Stimulated activated effector memory CD8-positive, alpha-beta T cell treated with anti-CD3 and anti-CD28 coated beads, Interleukin-12 subunit alpha, Interleukin-12 subunit beta, amount 100 ng/mL, for 72 hours (primary cell): ENCODE data around the gene RLF.
"Not testable (repeated sequence)": the region's sequence is repeated elsewhere in the genome, so short reads cannot be mapped to it uniquely, and the experiment has no call there.

Experiments
- ATAC-seq: fragments of 150-1000 bp; cut with Tn5 transposase; 2 replicates; pipeline ENCODE4 v1.10.0; 2021
- DNase-seq, 2 donors: peaks; one replicate each; pipeline ENCODE4 v3.0.0; 2021 to 2022; ENCODE audit warnings: low spot score in 2 of 2
- H3K27ac Mint-ChIP-seq: one replicate; pipeline ENCODE4 v1.8.0; 2022; ENCODE audit warnings: mild to moderate bottlenecking, mixed read lengths
- H3K36me3 Mint-ChIP-seq: one replicate; pipeline ENCODE4 v1.8.0; 2022; ENCODE audit warnings: mild to moderate bottlenecking, mixed read lengths
- H3K4me1 Mint-ChIP-seq: one replicate; pipeline ENCODE4 v1.8.0; 2022; ENCODE audit warnings: mixed read lengths
- H3K4me3 Mint-ChIP-seq: one replicate; pipeline ENCODE4 v1.8.0; 2022; ENCODE audit warnings: mild to moderate bottlenecking, mixed read lengths
- H3K9me3 Mint-ChIP-seq: one replicate; pipeline ENCODE4 v1.8.0; 2022; ENCODE audit warnings: mixed read lengths

Gene RLF

DNA sequence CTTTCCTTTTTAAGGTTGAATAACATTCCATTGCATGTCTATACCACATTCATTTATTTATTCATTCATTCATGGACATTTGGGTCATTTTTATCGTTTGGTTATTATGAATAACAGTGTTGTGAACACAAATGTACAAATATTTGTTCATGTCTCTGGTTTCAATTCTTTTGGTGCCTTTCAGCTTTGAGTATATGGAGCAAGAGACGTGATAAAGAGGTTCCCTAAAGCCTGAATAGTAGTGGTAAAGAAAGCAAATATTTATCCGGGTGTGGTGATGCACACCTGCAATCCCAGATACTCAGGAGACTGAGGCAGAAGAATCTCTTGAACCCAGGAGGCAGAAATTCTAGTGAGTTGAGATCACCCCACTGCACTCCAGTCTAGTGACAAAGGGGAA, 5.3 kb upstream of the RLF start:
- Mint-ChIP-seq H3K36me3 (no peaks in the 10 kb centered on the region), H3K4me3 (no peak overlapping the region), H3K9me3 (no peaks in the 10 kb centered on the region), H3K4me1 (peaks cover 14% of the 10 kb centered on the region), H3K27ac (no peak overlapping the region)
- ATAC-seq = no peak
- DNase-seq = no peak

DNA sequence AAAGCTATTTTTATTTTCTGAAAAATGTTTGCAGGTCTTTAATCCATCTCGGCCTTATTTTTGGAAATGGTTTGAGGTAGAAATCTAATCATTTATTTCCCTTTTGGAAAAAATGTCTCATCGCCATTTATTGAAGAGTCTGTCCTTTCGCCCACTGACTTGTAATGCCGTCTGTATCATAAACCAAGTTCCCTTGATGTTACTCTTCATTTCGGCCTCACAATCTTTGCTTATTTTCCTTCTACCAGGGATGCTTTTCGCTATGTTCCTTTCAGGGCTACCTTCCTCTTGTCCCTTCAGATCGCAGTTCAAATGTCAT, 422 bp upstream of the RLF start:
- H3K36me3 Mint-ChIP-seq = peaks cover 17% of the 10 kb centered on the region
- H3K4me3 Mint-ChIP-seq = no peak overlapping the region
- peaks cover 6% of the 10 kb centered on the region for H3K4me1 Mint-ChIP-seq
- no peaks in the 10 kb centered on the region for H3K9me3 Mint-ChIP-seq
- no peak for DNase-seq
- no peak for ATAC-seq
- H3K27ac Mint-ChIP-seq = no peak overlapping the region

DNA sequence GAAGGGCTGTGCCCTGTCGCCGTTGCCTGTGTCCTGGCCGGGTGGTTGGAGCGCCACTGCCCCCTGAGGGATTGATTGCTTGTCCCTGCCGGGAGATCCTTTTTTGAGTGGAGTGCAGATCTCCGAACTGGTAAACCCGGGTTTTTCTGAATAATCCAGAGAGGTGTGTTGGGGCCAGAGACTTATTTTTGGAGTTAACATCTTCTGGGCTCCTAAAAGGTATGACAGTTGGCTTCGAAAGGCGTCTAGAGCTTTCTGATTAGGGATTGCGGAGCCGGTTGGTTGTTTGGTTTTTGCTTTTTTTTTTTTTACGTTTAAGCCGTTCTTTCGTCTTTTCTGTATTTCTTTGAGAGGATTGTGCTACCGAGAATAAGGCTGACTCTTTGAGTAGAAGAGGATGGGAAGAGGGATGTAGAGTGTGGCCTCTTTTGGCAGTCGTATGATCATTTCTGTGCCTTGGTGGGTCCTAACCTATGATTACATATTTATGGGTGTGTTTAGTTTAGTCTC, 756 bp downstream of the RLF start:
- DNase-seq (no peak), ATAC-seq (peak; percentile 38)
- Mint-ChIP-seq H3K27ac (no peak overlapping the region), H3K36me3 (peaks cover 21% of the 10 kb centered on the region), H3K4me3 (no peak overlapping the region), H3K9me3 (no peaks in the 10 kb centered on the region), H3K4me1 (peaks cover 6% of the 10 kb centered on the region)

DNA sequence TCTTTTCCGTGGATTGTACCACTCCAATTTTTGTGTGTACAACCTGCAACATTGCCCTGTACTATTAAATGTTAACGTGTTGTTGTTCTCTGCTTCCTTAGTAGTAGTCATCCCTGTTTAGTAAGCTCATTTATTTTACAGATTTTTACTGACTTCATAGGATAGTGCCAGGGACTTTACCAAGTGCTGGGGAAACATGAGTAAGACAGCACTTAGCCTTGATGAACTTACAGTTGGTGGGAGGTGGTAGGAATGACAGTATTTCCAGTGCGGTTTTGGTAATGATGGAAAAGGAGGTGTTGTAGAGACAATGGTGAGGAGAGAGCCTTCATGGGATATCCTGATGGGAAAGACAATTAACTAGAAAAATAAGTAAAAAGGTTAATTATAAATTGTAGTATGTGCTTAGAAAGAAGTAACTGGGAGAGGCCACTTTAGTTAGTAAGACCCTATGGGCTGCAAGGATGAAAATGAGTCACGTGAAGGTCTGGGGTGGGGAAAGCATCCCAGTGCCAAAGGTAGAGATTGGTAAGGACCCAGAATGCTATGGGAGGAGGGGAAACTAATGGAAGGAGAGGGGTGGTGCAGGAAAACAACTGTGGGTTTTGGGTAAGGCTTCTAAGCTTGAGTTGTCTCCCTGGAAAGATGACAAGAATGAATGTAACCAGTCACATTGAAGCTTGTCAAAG, 1.7 kb downstream of the RLF start:
- peak; percentile 57 for ATAC-seq
- Mint-ChIP-seq H3K9me3 (no peaks in the 10 kb centered on the region), H3K27ac (no peak overlapping the region), H3K36me3 (peaks cover 21% of the 10 kb centered on the region), H3K4me3 (no peak overlapping the region), H3K4me1 (peaks cover 14% of the 10 kb centered on the region)
- no peak for DNase-seq

DNA sequence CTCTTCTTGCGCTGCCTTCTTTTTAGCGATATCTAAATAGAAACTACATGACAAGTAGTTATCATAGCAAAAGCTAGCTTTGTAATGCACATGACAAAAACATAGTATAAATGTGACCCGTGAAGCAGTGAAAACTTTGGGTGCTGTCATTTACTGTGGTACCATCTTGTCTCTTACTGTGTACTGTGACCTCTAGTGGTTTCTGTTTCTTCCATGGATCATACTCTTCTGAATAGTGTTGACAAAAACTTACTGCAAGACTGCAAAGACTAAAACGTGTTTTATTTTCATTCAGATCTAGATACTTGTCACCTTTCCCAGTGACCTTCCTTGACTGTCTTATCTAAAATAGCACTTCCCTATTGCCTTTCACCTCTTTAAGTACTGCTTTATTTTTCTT, 6.1 kb downstream of the RLF start:
- Mint-ChIP-seq H3K4me1 (peaks cover 11% of the 10 kb centered on the region), H3K4me3 (no peak overlapping the region), H3K27ac (no peak overlapping the region), H3K36me3 (peaks cover 33% of the 10 kb centered on the region), H3K9me3 (no peaks in the 10 kb centered on the region)
- ATAC-seq (no peak), DNase-seq (no peak)

DNA sequence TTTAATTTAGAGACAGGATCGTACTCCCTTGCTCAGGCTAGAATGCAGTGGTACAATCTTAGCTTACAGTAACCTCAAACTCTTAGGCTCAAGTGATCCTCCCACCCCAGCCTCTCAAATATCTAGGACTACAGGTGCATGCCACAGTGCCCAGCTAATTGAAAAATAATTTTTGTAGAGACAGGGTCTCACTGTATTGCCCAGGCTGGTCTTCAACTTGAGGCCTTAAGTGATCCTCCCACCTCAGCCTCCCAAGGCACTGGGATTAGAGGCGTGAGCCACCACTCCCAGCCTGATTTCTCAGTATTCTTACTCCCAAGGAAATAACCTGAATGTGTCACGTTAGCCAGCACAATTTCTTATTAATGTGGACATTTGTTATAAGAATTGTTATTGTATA, 9.8 kb downstream of the RLF start:
- Mint-ChIP-seq H3K4me3 (no peak overlapping the region), H3K9me3 (no peaks in the 10 kb centered on the region), H3K27ac (no peak overlapping the region), H3K4me1 (peaks cover 25% of the 10 kb centered on the region), H3K36me3 (peaks cover 13% of the 10 kb centered on the region)
- ATAC-seq (no peak), DNase-seq (no peak)

DNA sequence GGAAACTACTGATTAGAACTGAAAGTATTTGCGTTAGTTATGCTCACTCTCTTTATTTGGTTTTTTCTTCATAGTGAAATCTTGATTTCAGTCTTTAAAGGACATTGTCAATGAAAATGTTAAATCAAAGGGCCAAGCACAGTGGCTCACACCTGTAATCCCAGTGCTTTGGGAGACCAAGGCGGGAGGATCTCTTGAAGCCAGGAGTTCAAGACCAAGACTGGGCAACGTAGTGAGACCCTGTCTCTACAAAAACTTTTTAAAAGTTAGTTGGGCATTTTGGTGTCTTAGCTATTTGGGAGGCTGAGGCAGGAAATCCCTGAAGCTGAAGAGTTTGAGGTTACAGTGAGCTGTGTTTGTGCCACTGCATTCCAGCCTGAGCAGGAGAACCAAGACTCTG, 13.6 kb downstream of the RLF start:
- H3K36me3 Mint-ChIP-seq = peaks cover 6% of the 10 kb centered on the region
- H3K27ac Mint-ChIP-seq = no peak overlapping the region
- DNase-seq = no peak
- no peak overlapping the region for H3K4me3 Mint-ChIP-seq
- no peaks in the 10 kb centered on the region for H3K9me3 Mint-ChIP-seq
- H3K4me1 Mint-ChIP-seq = peaks cover 34% of the 10 kb centered on the region
- ATAC-seq = no peak

DNA sequence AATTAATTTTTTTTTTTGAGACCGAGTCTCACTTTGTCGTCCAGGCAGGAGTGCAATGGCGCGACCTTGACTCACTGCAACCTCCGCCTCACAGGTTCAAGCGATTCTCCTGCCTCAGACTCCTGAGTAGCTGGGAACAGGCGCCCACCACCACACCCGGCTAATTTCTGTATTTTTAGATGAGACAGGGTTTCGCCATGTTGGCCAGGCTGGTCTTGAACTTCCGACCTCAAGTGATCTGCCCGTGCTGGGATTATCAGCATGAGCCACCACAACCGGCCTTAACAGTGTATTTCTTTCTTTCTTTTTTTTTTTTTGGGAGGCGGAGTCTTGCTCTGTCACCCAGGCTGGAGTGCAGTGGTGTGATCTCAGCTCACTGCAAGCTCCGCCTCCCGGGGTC, 15.8 kb downstream of the RLF start:
- not testable (repeated sequence) for H3K27ac Mint-ChIP-seq, H3K9me3 Mint-ChIP-seq, DNase-seq, H3K4me3 Mint-ChIP-seq, H3K36me3 Mint-ChIP-seq, ATAC-seq
- H3K4me1 Mint-ChIP-seq = peaks cover 46% of the 10 kb centered on the region

DNA sequence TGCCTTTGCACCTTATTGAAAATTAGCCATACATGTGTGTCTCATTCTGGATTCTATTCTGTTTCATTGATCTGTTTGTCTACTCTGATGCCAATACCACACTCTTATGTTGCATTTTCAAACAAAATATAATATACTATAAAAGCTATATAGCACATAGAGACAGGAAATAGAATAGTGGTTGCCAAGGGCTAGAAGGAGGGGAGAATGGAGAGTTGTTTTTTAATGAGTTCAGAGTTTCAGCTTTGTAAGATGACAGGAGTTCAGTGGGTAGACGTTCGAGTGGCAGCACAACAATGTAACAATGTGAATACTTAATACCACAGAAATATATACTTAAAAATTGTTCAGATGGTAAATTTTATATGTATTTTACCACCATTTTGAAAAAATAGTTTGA, 17.0 kb downstream of the RLF start:
- H3K36me3 Mint-ChIP-seq = peaks cover 5% of the 10 kb centered on the region
- no peak overlapping the region for H3K27ac Mint-ChIP-seq
- H3K9me3 Mint-ChIP-seq = no peaks in the 10 kb centered on the region
- H3K4me1 Mint-ChIP-seq = peaks cover 49% of the 10 kb centered on the region
- ATAC-seq (no peak), DNase-seq (no peak)
- no peak overlapping the region for H3K4me3 Mint-ChIP-seq

DNA sequence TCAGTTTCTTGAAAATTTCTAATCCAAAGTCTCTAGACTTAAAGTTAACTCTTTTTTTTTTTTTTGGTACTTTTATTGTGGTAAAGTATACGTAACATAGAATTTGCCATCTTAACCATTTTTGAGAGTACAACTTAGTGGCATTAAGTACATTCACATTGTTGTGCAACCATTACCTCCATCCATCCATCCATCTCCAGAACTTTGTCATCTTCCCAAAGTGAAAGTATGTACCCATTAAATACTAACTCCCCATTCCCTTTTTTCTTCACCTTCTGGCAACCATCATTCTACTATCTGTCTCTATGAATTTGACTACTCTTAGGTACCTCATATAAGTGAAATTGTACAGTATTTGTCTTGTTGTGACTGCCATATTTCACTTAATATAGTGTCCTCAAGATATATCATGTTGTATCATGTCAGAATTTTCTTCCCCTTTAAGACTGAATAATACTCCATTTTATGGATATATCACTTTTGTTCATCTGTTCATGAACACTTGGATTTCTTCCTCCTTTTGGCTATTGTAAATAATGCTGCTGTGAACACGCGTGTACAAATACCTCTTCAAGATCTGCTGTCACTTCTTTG, 18.4 kb downstream of the RLF start:
- ATAC-seq = no peak
- Mint-ChIP-seq H3K27ac (no peak overlapping the region), H3K36me3 (peaks cover 5% of the 10 kb centered on the region), H3K4me1 (peaks cover 58% of the 10 kb centered on the region), H3K4me3 (no peak overlapping the region), H3K9me3 (no peaks in the 10 kb centered on the region)
- DNase-seq = no peak

DNA sequence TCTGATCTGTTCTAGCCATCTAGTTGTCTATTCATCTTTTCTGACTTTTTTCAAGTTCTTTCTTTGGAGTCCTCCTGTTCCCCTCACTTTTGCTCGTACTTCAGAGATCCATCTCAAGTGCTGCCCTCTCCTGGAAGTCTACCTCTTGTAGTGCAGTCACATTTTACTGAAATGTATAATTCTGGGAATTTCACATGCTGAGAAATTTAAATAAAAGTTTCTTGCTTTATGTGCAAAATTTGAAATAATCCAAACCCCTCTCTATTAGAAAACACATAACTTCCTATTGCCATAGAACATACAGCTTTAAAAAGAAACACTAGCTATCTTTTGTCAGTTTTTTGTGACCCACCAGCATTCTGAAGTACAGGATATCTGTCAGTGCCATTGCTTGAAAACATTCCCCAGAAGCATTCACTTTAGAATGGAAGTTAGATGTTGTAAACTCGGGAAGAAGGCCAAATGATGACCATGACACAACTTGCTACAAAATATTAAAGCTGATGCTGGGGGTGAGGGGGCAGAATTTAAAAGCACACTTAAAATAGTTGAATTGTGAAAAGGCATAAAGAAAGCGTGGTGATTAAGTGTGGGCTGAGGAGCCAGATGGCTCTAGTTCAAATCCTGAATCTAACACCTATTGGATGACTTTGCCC, 22.0 kb downstream of the RLF start:
- H3K9me3 Mint-ChIP-seq = no peaks in the 10 kb centered on the region
- no peak overlapping the region for H3K27ac Mint-ChIP-seq
- peaks cover 16% of the 10 kb centered on the region for H3K36me3 Mint-ChIP-seq
- peaks cover 70% of the 10 kb centered on the region for H3K4me1 Mint-ChIP-seq
- H3K4me3 Mint-ChIP-seq = no peak overlapping the region
- no peak for DNase-seq
- ATAC-seq = no peak

DNA sequence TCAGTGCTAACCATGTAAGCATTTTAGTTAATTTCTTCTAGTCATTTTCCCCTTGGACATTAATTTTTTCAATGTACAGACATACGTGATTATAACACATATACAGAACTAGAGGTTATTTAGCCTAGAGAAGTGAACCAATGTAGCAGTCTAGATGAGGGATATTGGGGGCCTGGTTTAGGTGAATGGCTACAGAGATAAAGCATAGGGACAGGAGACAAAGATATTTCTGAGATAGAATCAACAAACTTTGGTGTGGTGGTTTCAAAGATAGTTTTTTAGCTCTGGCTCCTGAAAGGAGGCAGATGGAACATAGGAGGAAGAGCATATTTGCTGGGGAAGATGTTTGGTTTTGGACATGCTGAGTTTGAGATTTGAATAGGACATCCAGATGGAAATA, 23.0 kb downstream of the RLF start:
- DNase-seq (no peak), ATAC-seq (no peak)
- H3K27ac Mint-ChIP-seq = no peak overlapping the region
- H3K4me1 Mint-ChIP-seq = peaks cover 62% of the 10 kb centered on the region
- no peaks in the 10 kb centered on the region for H3K9me3 Mint-ChIP-seq
- no peak overlapping the region for H3K4me3 Mint-ChIP-seq
- H3K36me3 Mint-ChIP-seq = peaks cover 24% of the 10 kb centered on the region

DNA sequence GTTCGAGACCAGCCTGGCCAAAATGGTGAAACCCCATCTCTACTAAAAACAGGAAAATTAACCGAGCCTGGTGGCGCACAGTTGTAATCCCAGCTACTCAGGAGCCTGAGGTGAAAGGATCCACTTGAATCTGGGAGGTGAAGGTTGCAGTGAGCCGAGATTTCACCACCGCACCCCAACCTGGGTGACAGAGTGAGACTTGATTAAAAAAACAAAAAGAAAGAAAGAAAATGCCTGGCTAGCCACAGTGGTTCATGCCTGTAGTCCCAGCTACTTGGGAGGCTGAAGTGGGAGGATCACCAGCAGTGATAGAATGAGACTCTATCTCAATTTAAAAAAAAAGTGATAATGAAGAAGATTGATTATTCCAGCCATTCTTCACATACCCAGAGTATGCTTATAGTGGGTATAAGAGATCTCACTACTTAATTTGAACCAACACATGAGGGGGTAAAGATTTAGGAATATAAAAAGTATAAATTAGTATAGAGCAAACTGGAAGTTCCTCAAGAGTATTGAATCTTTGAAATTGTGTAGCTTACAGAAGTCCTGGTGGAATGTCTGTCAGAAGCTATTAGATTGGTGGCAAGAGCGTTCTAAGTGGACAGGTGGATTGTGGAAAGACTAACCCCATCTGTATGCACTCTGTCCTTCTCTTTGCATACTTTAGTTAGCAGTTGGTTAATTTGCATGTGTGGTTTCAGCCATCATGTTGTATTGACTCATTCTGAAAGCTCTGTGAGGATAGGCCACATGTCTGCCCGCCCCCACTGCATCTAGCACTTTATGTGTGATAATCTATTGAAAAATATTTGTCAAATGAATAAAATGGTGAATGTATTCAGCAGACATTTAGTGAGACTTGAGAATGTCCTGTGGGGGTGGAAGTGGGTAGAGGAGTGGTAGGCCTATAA, 25.0 kb downstream of the RLF start:
- peak; percentile 100 for ATAC-seq
- Mint-ChIP-seq H3K27ac (peak overlapping the region; percentile 30), H3K4me3 (peak overlapping the region; percentile 56), H3K36me3 (peaks cover 39% of the 10 kb centered on the region), H3K9me3 (no peaks in the 10 kb centered on the region), H3K4me1 (peaks cover 44% of the 10 kb centered on the region)
- peak; percentile 5 to 75 for DNase-seq

DNA sequence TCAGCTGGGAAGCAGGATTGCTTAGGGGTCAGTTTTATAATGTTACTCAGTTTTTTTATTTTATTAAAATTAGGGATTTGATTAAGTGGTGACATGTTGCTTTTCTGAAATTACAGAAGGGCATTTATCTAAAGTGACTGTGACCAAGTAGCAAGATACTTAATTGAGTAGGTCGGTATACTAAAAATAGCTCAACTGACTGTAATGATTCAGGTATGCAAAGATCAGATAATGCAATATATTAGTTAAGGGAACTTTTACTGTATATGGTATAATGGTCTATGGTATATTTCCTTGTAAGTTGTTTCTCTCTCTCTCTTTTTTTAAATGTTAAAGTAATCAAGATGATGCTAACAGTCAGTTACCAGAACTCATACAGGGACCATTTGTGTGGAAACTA, 26.2 kb downstream of the RLF start:
- DNase-seq = no peak
- no peak overlapping the region for H3K4me3 Mint-ChIP-seq

DNA sequence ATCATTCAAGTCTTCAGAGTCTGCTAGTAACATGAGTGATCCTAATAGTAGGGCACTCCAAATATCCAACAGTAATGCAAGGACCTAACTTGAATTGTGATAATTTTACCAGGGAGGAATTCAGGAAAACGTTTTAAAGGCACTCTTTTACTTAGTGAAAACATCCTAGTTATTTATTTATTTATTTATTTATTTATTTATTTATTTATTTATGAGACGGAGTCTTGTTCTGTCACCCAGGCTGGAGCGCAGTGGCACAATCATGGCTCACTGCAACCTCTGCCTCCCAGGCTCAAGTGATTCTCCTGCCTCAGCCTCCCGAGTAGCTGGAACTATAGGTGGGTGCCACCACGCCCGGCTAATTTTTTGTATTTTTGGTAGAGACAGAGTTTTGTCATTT, 33.5 kb downstream of the RLF start:
- peaks cover 100% of the 10 kb centered on the region for H3K36me3 Mint-ChIP-seq
- H3K27ac Mint-ChIP-seq, H3K4me3 Mint-ChIP-seq, H3K9me3 Mint-ChIP-seq, H3K4me1 Mint-ChIP-seq, DNase-seq, ATAC-seq: not testable (repeated sequence)

More for the DNA sequence above, 26.2 kb downstream of the RLF start:
- ATAC-seq = no peak
- H3K27ac Mint-ChIP-seq = no peak overlapping the region
- peaks cover 41% of the 10 kb centered on the region for H3K4me1 Mint-ChIP-seq
- H3K9me3 Mint-ChIP-seq = no peaks in the 10 kb centered on the region
- peaks cover 51% of the 10 kb centered on the region for H3K36me3 Mint-ChIP-seq
